DOHH2 (cell line): ENCODE measurements around the gene MGAT3.

Experiments used
- H3F3A ChIP-seq: fragments of 200-600 bp; sonication (generic), shearing (Covaris generic); 2 replicates; pipeline ENCODE4 v1.6.0; 2016; ENCODE audit warnings: antibody characterized with exemption, mild to moderate bottlenecking; ENCODE audit not compliant: control insufficient read depth, insufficient read depth
- H3K27ac ChIP-seq: fragments of 200-600 bp; sonication (generic); 2 replicates; pipeline ENCODE4 v1.5.1; 2014; ENCODE audit warnings: low read depth, mild to moderate bottlenecking, low read length, moderate library complexity
- H3K27me3 ChIP-seq: fragments of 200-600 bp; sonication (generic); 2 replicates; pipeline ENCODE4 v1.6.1; 2014; ENCODE audit warnings: mild to moderate bottlenecking, low read length, mixed read lengths; ENCODE audit not compliant: control insufficient read depth
- H3K36me3 ChIP-seq: fragments of 200-600 bp; sonication (generic); 2 replicates; pipeline ENCODE4 v1.6.1; 2014; ENCODE audit warnings: mild to moderate bottlenecking, low read length, moderate library complexity, mixed read lengths; ENCODE audit not compliant: control insufficient read depth
- H3K4me1 ChIP-seq: fragments of 200-600 bp; sonication (generic); 2 replicates; pipeline ENCODE4 v1.6.1; 2014; ENCODE audit warnings: mild to moderate bottlenecking, low read length, mixed read lengths; ENCODE audit not compliant: control insufficient read depth
- H3K4me2 ChIP-seq: fragments of 200-600 bp; sonication (generic); 2 replicates; pipeline ENCODE4 v1.6.0; 2014; ENCODE audit warnings: mild to moderate bottlenecking, low read length, moderate library complexity
- H3K4me3 ChIP-seq: fragments of 200-600 bp; sonication (generic); 2 replicates; pipeline ENCODE4 v1.5.1; 2014; ENCODE audit warnings: mild to moderate bottlenecking, low read length, mixed read lengths
- H3K79me2 ChIP-seq: fragments of 200-600 bp; sonication (generic); 2 replicates; pipeline ENCODE4 v1.6.1; 2014; ENCODE audit warnings: mild to moderate bottlenecking, low read length, mixed read lengths; ENCODE audit not compliant: control insufficient read depth
- H3K9me2 ChIP-seq: fragments of 200-600 bp; sonication (generic); replicated peaks from 2 replicates; pipeline ENCODE4 v1.6.1; 2014; ENCODE audit warnings: mild to moderate bottlenecking, low read length, mixed read lengths; ENCODE audit not compliant: control insufficient read depth
- H3K9me3 ChIP-seq: fragments of 200-600 bp; sonication (generic); 2 replicates; pipeline ENCODE4 v1.6.1; 2014; ENCODE audit warnings: antibody characterized with exemption, low read length, mixed read lengths; ENCODE audit not compliant: control insufficient read depth, insufficient read depth
- H4K20me1 ChIP-seq: fragments of 200-600 bp; sonication (generic); 2 replicates; pipeline ENCODE4 v1.6.0; 2014; ENCODE audit warnings: low read depth, mild to moderate bottlenecking, antibody characterized with exemption, low read length, moderate library complexity; ENCODE audit not compliant: control insufficient read depth, insufficient read depth
- CTCF ChIP-seq: fragments of 200-600 bp; sonication (generic); IDR thresholded peaks from one replicate; pipeline ENCODE4 v1.5.1; 2014; ENCODE audit warnings: antibody characterized with exemption, mild to moderate bottlenecking, low read depth, low read length; ENCODE audit not compliant: poor library complexity, severe bottlenecking
- EZH2phosphoT487 ChIP-seq: fragments of 200-600 bp; sonication (generic); IDR thresholded peaks from 2 replicates; pipeline ENCODE4 v1.6.1; 2017; ENCODE audit warnings: borderline replicate concordance, mild to moderate bottlenecking, antibody characterized with exemption, low read length, moderate library complexity, mixed read lengths

Gene MGAT3

GRCh38 chr22:39453765-39454378, 2.9 kb upstream of the MGAT3 start:
- Histone ChIP-seq H3K36me3 (peaks cover 14% of the 10 kb centered on the region), H3K9me2 (no peaks in the 10 kb centered on the region), H3F3A (peaks cover 24% of the 10 kb centered on the region), H3K4me3 (no peak overlapping the region), H3K4me1 (peaks cover 72% of the 10 kb centered on the region), H3K79me2 (peaks cover 46% of the 10 kb centered on the region), H3K4me2 (no peak overlapping the region), H3K27ac (no peak overlapping the region), H3K27me3 (no peaks in the 10 kb centered on the region), H4K20me1 (no peaks in the 10 kb centered on the region), H3K9me3 (no peaks in the 10 kb centered on the region)
- no peak for TF ChIP-seq CTCF
- TF ChIP-seq EZH2phosphoT487: no peak

DNA sequence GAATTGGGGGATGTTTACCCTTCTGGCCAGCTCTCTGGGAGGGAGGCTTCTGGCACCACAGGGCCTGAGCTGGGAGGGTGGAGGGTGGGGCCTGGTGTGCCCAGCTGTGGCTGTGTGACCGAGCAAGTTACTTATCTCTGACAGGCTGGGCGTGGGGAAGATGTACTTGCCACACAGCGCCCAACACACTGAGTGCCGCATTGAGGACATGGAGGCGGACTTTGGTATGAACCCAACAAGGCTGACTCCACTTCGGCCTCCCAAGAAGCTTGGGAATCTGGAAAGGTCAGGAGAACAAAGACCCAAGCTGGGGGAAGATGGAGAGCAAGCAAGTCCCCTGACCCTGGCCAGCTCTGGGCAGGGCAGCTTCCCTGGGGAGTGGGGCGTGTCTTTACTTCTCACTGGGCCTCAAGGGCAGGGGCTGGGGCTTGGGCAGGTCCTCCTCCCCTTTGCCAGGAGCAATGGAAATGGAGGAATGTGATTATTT, 2.4 kb upstream of the MGAT3 start:
- Histone ChIP-seq H3K27ac (no peak overlapping the region; the same call in 1 of the 2 replicates), H3K4me1 (peaks cover 71% of the 10 kb centered on the region), H3K4me2 (no peak overlapping the region), H3K4me3 (no peak overlapping the region), H3K9me3 (no peaks in the 10 kb centered on the region), H3K27me3 (no peaks in the 10 kb centered on the region), H4K20me1 (no peaks in the 10 kb centered on the region), H3K36me3 (peaks cover 15% of the 10 kb centered on the region), H3K9me2 (no peaks in the 10 kb centered on the region), H3K79me2 (peaks cover 46% of the 10 kb centered on the region), H3F3A (peaks cover 24% of the 10 kb centered on the region)
- no peak for TF ChIP-seq EZH2phosphoT487
- no peak for TF ChIP-seq CTCF

- H3K4me2 ChIP-seq: peak overlapping the region; percentile 82; the same call in 1 of the 2 replicates
- no peaks in the 10 kb centered on the region for H3K27me3 ChIP-seq
- TF ChIP-seq EZH2phosphoT487 (no peak), CTCF (no peak)
- peaks cover 55% of the 10 kb centered on the region for H3K79me2 ChIP-seq
- peaks cover 71% of the 10 kb centered on the region for H3K4me1 ChIP-seq
- H3K4me3 ChIP-seq: peak overlapping the region; percentile 98
- no peaks in the 10 kb centered on the region for H4K20me1 ChIP-seq
- H3K27ac ChIP-seq: peak overlapping the region; percentile 97; the same call in 1 of the 2 replicates
- H3K9me3 ChIP-seq: no peaks in the 10 kb centered on the region
- H3K9me2 ChIP-seq: no peaks in the 10 kb centered on the region
- peaks cover 31% of the 10 kb centered on the region for H3F3A ChIP-seq
- H3K36me3 ChIP-seq: peaks cover 27% of the 10 kb centered on the region
Observed at GRCh38 chr22:39457198-39457555, 365 bp downstream of the MGAT3 start.
